H9 (cell line): Measurements from ENCODE around the gene CSMD2. TPM values are rescaled to one million over a fixed set of nuclear protein-coding genes. Genes with fewer than 3 reads are reported as not detected.

Experiments
- DNase-seq: peaks from one replicate; pipeline ENCODE4 v3.0.0-alpha.2; 2017
- H2AFZ ChIP-seq: one replicate; pipeline ENCODE4 v1.6.1; 2013; ENCODE audit warnings: mild to moderate bottlenecking, low read length, control low read depth, moderate library complexity
- H2AK5ac ChIP-seq: 2 replicates; pipeline ENCODE4 v1.6.1; 2013; ENCODE audit warnings: low read length, control low read depth, mixed read lengths; ENCODE audit not compliant: insufficient read length
- H2BK120ac ChIP-seq: one replicate; pipeline ENCODE4 v1.6.1; 2013; ENCODE audit warnings: low read depth, mild to moderate bottlenecking, low read length, control low read depth, inconsistent platforms; ENCODE audit not compliant: poor library complexity, severe bottlenecking
- H2BK12ac ChIP-seq: 2 replicates; pipeline ENCODE4 v1.6.1; 2013; ENCODE audit warnings: low read length, control low read depth, mixed read lengths, low read depth; ENCODE audit not compliant: insufficient read length
- H2BK15ac ChIP-seq: 2 replicates; pipeline ENCODE4 v1.6.1; 2013; ENCODE audit warnings: low read depth, low read length, control low read depth
- H2BK20ac ChIP-seq: one replicate; pipeline ENCODE4 v1.6.1; 2013; ENCODE audit warnings: low read depth, mild to moderate bottlenecking, low read length, control low read depth, inconsistent platforms; ENCODE audit not compliant: poor library complexity, severe bottlenecking
- H2BK5ac ChIP-seq: 2 replicates; pipeline ENCODE4 v1.6.1; 2013; ENCODE audit warnings: low read length, control low read depth, mixed read lengths; ENCODE audit not compliant: insufficient read length
- H3K14ac ChIP-seq: 2 replicates; pipeline ENCODE4 v1.6.1; 2013; ENCODE audit warnings: low read length, control low read depth; ENCODE audit not compliant: insufficient read depth
- H3K18ac ChIP-seq: 2 replicates; pipeline ENCODE4 v1.6.1; 2013; ENCODE audit warnings: low read depth, mild to moderate bottlenecking, mixed read lengths, low read length, control low read depth; ENCODE audit not compliant: insufficient read length
- H3K23ac ChIP-seq: 2 replicates; pipeline ENCODE4 v1.6.1; 2013; ENCODE audit warnings: low read length, control low read depth, mixed read lengths, low read depth; ENCODE audit not compliant: insufficient read length
- H3K23me2 ChIP-seq: 2 replicates; pipeline ENCODE4 v1.6.1; 2013; ENCODE audit warnings: low read depth, mild to moderate bottlenecking, mixed read lengths, low read length, control low read depth; ENCODE audit not compliant: insufficient read length, poor library complexity, severe bottlenecking
- H3K27ac ChIP-seq: 2 replicates; pipeline ENCODE4 v1.5.1; 2013; ENCODE audit warnings: low read length, control low read depth, mixed read lengths, low read depth; ENCODE audit not compliant: insufficient read length
- H3K27me3 ChIP-seq: 2 replicates; pipeline ENCODE4 v1.6.1; 2013; ENCODE audit warnings: low read length, control low read depth, inconsistent platforms; ENCODE audit not compliant: insufficient read depth
- H3K4ac ChIP-seq: 2 replicates; pipeline ENCODE4 v1.6.1; 2013; ENCODE audit warnings: low read depth, mild to moderate bottlenecking, control low read depth, inconsistent platforms, low read length, moderate library complexity
- H3K4me1 ChIP-seq: 2 replicates; pipeline ENCODE4 v1.6.1; 2013; ENCODE audit warnings: low read length, control low read depth, inconsistent platforms; ENCODE audit not compliant: insufficient read depth
- H3K4me2 ChIP-seq: 2 replicates; pipeline ENCODE4 v1.6.1; 2013; ENCODE audit warnings: low read length, control low read depth, mixed read lengths; ENCODE audit not compliant: insufficient read length, insufficient read depth
- H3K56ac ChIP-seq: 2 replicates; pipeline ENCODE4 v1.6.1; 2013; ENCODE audit warnings: low read depth, mild to moderate bottlenecking, mixed read lengths, low read length, control low read depth; ENCODE audit not compliant: insufficient read length
- H3K79me1 ChIP-seq: 2 replicates; pipeline ENCODE4 v1.6.1; 2013; ENCODE audit warnings: low read depth, mild to moderate bottlenecking, moderate library complexity, low read length, control low read depth, inconsistent platforms; ENCODE audit not compliant: insufficient read depth, poor library complexity, severe bottlenecking
- H3K79me2 ChIP-seq: 2 replicates; pipeline ENCODE4 v1.6.1; 2013; ENCODE audit warnings: low read length, control low read depth, inconsistent platforms; ENCODE audit not compliant: insufficient read depth
- H3K9ac ChIP-seq: 2 replicates; pipeline ENCODE4 v1.6.1; 2013; ENCODE audit warnings: low read length, control low read depth, mixed read lengths; ENCODE audit not compliant: insufficient read length; ENCODE audit errors: extremely low read depth
- H3K9me3 ChIP-seq: one replicate; pipeline ENCODE4 v1.6.1; 2013; ENCODE audit warnings: low read depth, low read length, inconsistent platforms; ENCODE audit not compliant: control insufficient read depth
- H3T11ph ChIP-seq: one replicate; pipeline ENCODE4 v1.6.1; 2013; ENCODE audit warnings: mild to moderate bottlenecking, low read length, control low read depth, inconsistent platforms
- H4K20me1 ChIP-seq: one replicate; pipeline ENCODE4 v1.6.1; 2013; ENCODE audit not compliant: control insufficient read depth, insufficient read length, insufficient read depth
- H4K5ac ChIP-seq: 2 replicates; pipeline ENCODE4 v1.6.1; 2013; ENCODE audit warnings: low read depth, mild to moderate bottlenecking, mixed read lengths, low read length, control low read depth; ENCODE audit not compliant: insufficient read length
- H4K8ac ChIP-seq: replicated peaks from 2 replicates; pipeline ENCODE4 v1.6.1; 2013; ENCODE audit warnings: low read length, control low read depth, mixed read lengths, low read depth; ENCODE audit not compliant: insufficient read length
- H4K91ac ChIP-seq: 2 replicates; pipeline ENCODE4 v1.6.1; 2013; ENCODE audit warnings: low read depth, mild to moderate bottlenecking, moderate library complexity, mixed read lengths, low read length, control low read depth; ENCODE audit not compliant: insufficient read length
- H3K27ac Mint-ChIP-seq, 3 experiments: 2 replicates in 2 of 3; 3 replicates in 1 of 3; pipeline ENCODE4 v1.8.0; 2020 to 2021; ENCODE audit warnings: mixed read lengths in 3 of 3, mild to moderate bottlenecking in 1 of 3, moderate library complexity in 1 of 3
- H3K27me3 Mint-ChIP-seq: 2 replicates; pipeline ENCODE4 v1.8.0; 2021; ENCODE audit warnings: low read depth, mild to moderate bottlenecking, moderate library complexity, mixed read lengths
- H3K36me3 Mint-ChIP-seq, 3 experiments: 2 replicates in 2 of 3; 3 replicates in 1 of 3; pipeline ENCODE4 v1.8.0; 2020 to 2021; ENCODE audit warnings: low read depth in 3 of 3, mixed read lengths in 3 of 3; ENCODE audit not compliant: insufficient read depth in 1 of 3
- H3K4me1 Mint-ChIP-seq, 2 experiments: 2 replicates each; pipeline ENCODE4 v1.8.0; 2020; ENCODE audit warnings: mixed read lengths in 2 of 2
- H3K4me3 Mint-ChIP-seq, 2 experiments: 2 replicates in 1 of 2; 3 replicates in 1 of 2; pipeline ENCODE4 v1.8.0; 2020 to 2021; ENCODE audit warnings: mild to moderate bottlenecking in 2 of 2, mixed read lengths in 2 of 2, moderate library complexity in 1 of 2
- H3K9me3 Mint-ChIP-seq, 2 experiments: 2 replicates in 1 of 2; 3 replicates in 1 of 2; pipeline ENCODE4 v1.8.0; 2020; ENCODE audit warnings: mild to moderate bottlenecking in 2 of 2, mixed read lengths in 2 of 2, moderate library complexity in 1 of 2
- CTCF ChIP-seq: fragments of 200-600 bp; sonication (generic); conservative IDR thresholded peaks from 3 replicates; pipeline ENCODE4 v1.8.0; 2021; ENCODE audit warnings: antibody characterized with exemption, mild to moderate bottlenecking
- WGBS: extraction: QIAGEN DNeasy Blood & Tissue Kit; methylation state at CpG from one replicate; pipeline ENCODE4 v1.1.7; 2013; ENCODE audit warnings: missing lambda C conversion rate, low lambda C conversion rate, mixed read lengths; ENCODE audit not compliant: insufficient read length; ENCODE audit errors: extremely low coverage; 5-methylcytosine and 5-hydroxymethylcytosine counted together
- total RNA-seq: library from RNA; stranded (reverse); gene quantifications from 2 replicates; pipeline ENCODE4 v1.2.1, GENCODE V29; 2021

Gene CSMD2
- total RNA-seq, 1 experiment from 2014 or later, result 6.4 TPM

GRCh38 chr1:34190692-34191091 is 25.7 kb upstream of the CSMD2 start:
- Histone ChIP-seq H3T11ph (no peak overlapping the region), H3K27ac (no peak overlapping the region), H3K18ac (no peak overlapping the region), H3K4me2 (no peak overlapping the region), H2AFZ (no peak overlapping the region), H2AK5ac (no peak overlapping the region), H2BK120ac (no peak overlapping the region), H2BK20ac (no peak overlapping the region), H3K14ac (no peak overlapping the region), H3K9me3 (peaks cover 6% of the 10 kb centered on the region), H3K79me1 (no peaks in the 10 kb centered on the region), H3K23me2 (no peaks in the 10 kb centered on the region), H3K27me3 (no peaks in the 10 kb centered on the region), H3K23ac (no peak overlapping the region), H3K9ac (no peak overlapping the region), H3K4ac (no peak overlapping the region), H4K8ac (no peak overlapping the region), H4K5ac (no peak overlapping the region), H2BK5ac (no peak overlapping the region), H3K56ac (no peak overlapping the region), H3K79me2 (no peaks in the 10 kb centered on the region), H4K20me1 (no peaks in the 10 kb centered on the region), H3K4me1 (peaks cover 18% of the 10 kb centered on the region), H2BK15ac (no peak overlapping the region), H2BK12ac (no peak overlapping the region), H4K91ac (no peak overlapping the region)
- H3K36me3 Mint-ChIP-seq, result peaks cover 13 to 18% (median 17%) of the 10 kb centered on the region in 3 experiments
- TF ChIP-seq CTCF, result no peak
- no peak for DNase-seq
- peaks cover 14 to 16% of the 10 kb centered on the region in 2 experiments for H3K9me3 Mint-ChIP-seq
- no peak overlapping the region for H3K27ac Mint-ChIP-seq
- H3K4me1 Mint-ChIP-seq, result peaks cover 53 to 57% of the 10 kb centered on the region in 2 experiments
- H3K4me3 Mint-ChIP-seq, result no peak overlapping the region
- peaks cover 34% of the 10 kb centered on the region for H3K27me3 Mint-ChIP-seq
- WGBS, result no CpG with 5 or more reads among the region's 2 CpGs
